H9 (cell line): Measurements from ENCODE around the gene NLRC3. TPM values are rescaled to one million over a fixed set of nuclear protein-coding genes. Genes with fewer than 3 reads are reported as not detected.

Experiments used
- DNase-seq: peaks from one replicate; pipeline ENCODE4 v3.0.0-alpha.2; 2017
- H2AFZ ChIP-seq: one replicate; pipeline ENCODE4 v1.6.1; 2013; ENCODE audit warnings: mild to moderate bottlenecking, low read length, control low read depth, moderate library complexity
- H2AK5ac ChIP-seq: 2 replicates; pipeline ENCODE4 v1.6.1; 2013; ENCODE audit warnings: low read length, control low read depth, mixed read lengths; ENCODE audit not compliant: insufficient read length
- H2BK120ac ChIP-seq: one replicate; pipeline ENCODE4 v1.6.1; 2013; ENCODE audit warnings: low read depth, mild to moderate bottlenecking, low read length, control low read depth, inconsistent platforms; ENCODE audit not compliant: poor library complexity, severe bottlenecking
- H2BK12ac ChIP-seq: 2 replicates; pipeline ENCODE4 v1.6.1; 2013; ENCODE audit warnings: low read length, control low read depth, mixed read lengths, low read depth; ENCODE audit not compliant: insufficient read length
- H2BK15ac ChIP-seq: 2 replicates; pipeline ENCODE4 v1.6.1; 2013; ENCODE audit warnings: low read depth, low read length, control low read depth
- H2BK20ac ChIP-seq: one replicate; pipeline ENCODE4 v1.6.1; 2013; ENCODE audit warnings: low read depth, mild to moderate bottlenecking, low read length, control low read depth, inconsistent platforms; ENCODE audit not compliant: poor library complexity, severe bottlenecking
- H2BK5ac ChIP-seq: 2 replicates; pipeline ENCODE4 v1.6.1; 2013; ENCODE audit warnings: low read length, control low read depth, mixed read lengths; ENCODE audit not compliant: insufficient read length
- H3K14ac ChIP-seq: 2 replicates; pipeline ENCODE4 v1.6.1; 2013; ENCODE audit warnings: low read length, control low read depth; ENCODE audit not compliant: insufficient read depth
- H3K18ac ChIP-seq: 2 replicates; pipeline ENCODE4 v1.6.1; 2013; ENCODE audit warnings: low read depth, mild to moderate bottlenecking, mixed read lengths, low read length, control low read depth; ENCODE audit not compliant: insufficient read length
- H3K23ac ChIP-seq: 2 replicates; pipeline ENCODE4 v1.6.1; 2013; ENCODE audit warnings: low read length, control low read depth, mixed read lengths, low read depth; ENCODE audit not compliant: insufficient read length
- H3K23me2 ChIP-seq: 2 replicates; pipeline ENCODE4 v1.6.1; 2013; ENCODE audit warnings: low read depth, mild to moderate bottlenecking, mixed read lengths, low read length, control low read depth; ENCODE audit not compliant: insufficient read length, poor library complexity, severe bottlenecking
- H3K27ac ChIP-seq: 2 replicates; pipeline ENCODE4 v1.5.1; 2013; ENCODE audit warnings: low read length, control low read depth, mixed read lengths, low read depth; ENCODE audit not compliant: insufficient read length
- H3K27me3 ChIP-seq: 2 replicates; pipeline ENCODE4 v1.6.1; 2013; ENCODE audit warnings: low read length, control low read depth, inconsistent platforms; ENCODE audit not compliant: insufficient read depth
- H3K4ac ChIP-seq: 2 replicates; pipeline ENCODE4 v1.6.1; 2013; ENCODE audit warnings: low read depth, mild to moderate bottlenecking, control low read depth, inconsistent platforms, low read length, moderate library complexity
- H3K4me1 ChIP-seq: 2 replicates; pipeline ENCODE4 v1.6.1; 2013; ENCODE audit warnings: low read length, control low read depth, inconsistent platforms; ENCODE audit not compliant: insufficient read depth
- H3K4me2 ChIP-seq: 2 replicates; pipeline ENCODE4 v1.6.1; 2013; ENCODE audit warnings: low read length, control low read depth, mixed read lengths; ENCODE audit not compliant: insufficient read length, insufficient read depth
- H3K56ac ChIP-seq: 2 replicates; pipeline ENCODE4 v1.6.1; 2013; ENCODE audit warnings: low read depth, mild to moderate bottlenecking, mixed read lengths, low read length, control low read depth; ENCODE audit not compliant: insufficient read length
- H3K79me1 ChIP-seq: 2 replicates; pipeline ENCODE4 v1.6.1; 2013; ENCODE audit warnings: low read depth, mild to moderate bottlenecking, moderate library complexity, low read length, control low read depth, inconsistent platforms; ENCODE audit not compliant: insufficient read depth, poor library complexity, severe bottlenecking
- H3K79me2 ChIP-seq: 2 replicates; pipeline ENCODE4 v1.6.1; 2013; ENCODE audit warnings: low read length, control low read depth, inconsistent platforms; ENCODE audit not compliant: insufficient read depth
- H3K9ac ChIP-seq: 2 replicates; pipeline ENCODE4 v1.6.1; 2013; ENCODE audit warnings: low read length, control low read depth, mixed read lengths; ENCODE audit not compliant: insufficient read length; ENCODE audit errors: extremely low read depth
- H3K9me3 ChIP-seq: one replicate; pipeline ENCODE4 v1.6.1; 2013; ENCODE audit warnings: low read depth, low read length, inconsistent platforms; ENCODE audit not compliant: control insufficient read depth
- H3T11ph ChIP-seq: one replicate; pipeline ENCODE4 v1.6.1; 2013; ENCODE audit warnings: mild to moderate bottlenecking, low read length, control low read depth, inconsistent platforms
- H4K20me1 ChIP-seq: one replicate; pipeline ENCODE4 v1.6.1; 2013; ENCODE audit not compliant: control insufficient read depth, insufficient read length, insufficient read depth
- H4K5ac ChIP-seq: 2 replicates; pipeline ENCODE4 v1.6.1; 2013; ENCODE audit warnings: low read depth, mild to moderate bottlenecking, mixed read lengths, low read length, control low read depth; ENCODE audit not compliant: insufficient read length
- H4K8ac ChIP-seq: replicated peaks from 2 replicates; pipeline ENCODE4 v1.6.1; 2013; ENCODE audit warnings: low read length, control low read depth, mixed read lengths, low read depth; ENCODE audit not compliant: insufficient read length
- H4K91ac ChIP-seq: 2 replicates; pipeline ENCODE4 v1.6.1; 2013; ENCODE audit warnings: low read depth, mild to moderate bottlenecking, moderate library complexity, mixed read lengths, low read length, control low read depth; ENCODE audit not compliant: insufficient read length
- H3K27ac Mint-ChIP-seq, 3 experiments: 2 replicates in 2 of 3; 3 replicates in 1 of 3; pipeline ENCODE4 v1.8.0; 2020 to 2021; ENCODE audit warnings: mixed read lengths in 3 of 3, mild to moderate bottlenecking in 1 of 3, moderate library complexity in 1 of 3
- H3K27me3 Mint-ChIP-seq: 2 replicates; pipeline ENCODE4 v1.8.0; 2021; ENCODE audit warnings: low read depth, mild to moderate bottlenecking, moderate library complexity, mixed read lengths
- H3K36me3 Mint-ChIP-seq, 3 experiments: 2 replicates in 2 of 3; 3 replicates in 1 of 3; pipeline ENCODE4 v1.8.0; 2020 to 2021; ENCODE audit warnings: low read depth in 3 of 3, mixed read lengths in 3 of 3; ENCODE audit not compliant: insufficient read depth in 1 of 3
- H3K4me1 Mint-ChIP-seq, 2 experiments: 2 replicates each; pipeline ENCODE4 v1.8.0; 2020; ENCODE audit warnings: mixed read lengths in 2 of 2
- H3K4me3 Mint-ChIP-seq, 2 experiments: 2 replicates in 1 of 2; 3 replicates in 1 of 2; pipeline ENCODE4 v1.8.0; 2020 to 2021; ENCODE audit warnings: mild to moderate bottlenecking in 2 of 2, mixed read lengths in 2 of 2, moderate library complexity in 1 of 2
- H3K9me3 Mint-ChIP-seq, 2 experiments: 2 replicates in 1 of 2; 3 replicates in 1 of 2; pipeline ENCODE4 v1.8.0; 2020; ENCODE audit warnings: mild to moderate bottlenecking in 2 of 2, mixed read lengths in 2 of 2, moderate library complexity in 1 of 2
- CTCF ChIP-seq: fragments of 200-600 bp; sonication (generic); conservative IDR thresholded peaks from 3 replicates; pipeline ENCODE4 v1.8.0; 2021; ENCODE audit warnings: antibody characterized with exemption, mild to moderate bottlenecking
- WGBS: extraction: QIAGEN DNeasy Blood & Tissue Kit; methylation state at CpG from one replicate; pipeline ENCODE4 v1.1.7; 2013; ENCODE audit warnings: missing lambda C conversion rate, low lambda C conversion rate, mixed read lengths; ENCODE audit not compliant: insufficient read length; ENCODE audit errors: extremely low coverage; 5-methylcytosine and 5-hydroxymethylcytosine counted together
- total RNA-seq: library from RNA; stranded (reverse); gene quantifications from 2 replicates; pipeline ENCODE4 v1.2.1, GENCODE V29; 2021

Gene NLRC3
- total RNA-seq, 1 experiment from 2014 or later: 0.44 TPM

- WGBS: no CpG with 5 or more reads among the region's 6 CpGs
- Histone ChIP-seq H3K27ac (no peak overlapping the region), H4K91ac (no peak overlapping the region), H3K23me2 (no peaks in the 10 kb centered on the region), H3K9me3 (no peaks in the 10 kb centered on the region), H3K18ac (no peak overlapping the region), H3K9ac (no peak overlapping the region), H2AK5ac (no peak overlapping the region), H4K20me1 (no peaks in the 10 kb centered on the region), H3K4me2 (no peak overlapping the region), H4K8ac (no peak overlapping the region), H2AFZ (no peak overlapping the region), H2BK5ac (no peak overlapping the region), H3T11ph (no peak overlapping the region), H2BK120ac (no peak overlapping the region), H3K4ac (no peak overlapping the region), H2BK20ac (no peak overlapping the region), H3K79me1 (no peaks in the 10 kb centered on the region), H3K27me3 (no peaks in the 10 kb centered on the region), H3K14ac (no peak overlapping the region), H3K4me1 (no peaks in the 10 kb centered on the region), H4K5ac (no peak overlapping the region), H3K79me2 (no peaks in the 10 kb centered on the region), H3K23ac (no peak overlapping the region), H2BK15ac (no peak overlapping the region), H2BK12ac (no peak overlapping the region), H3K56ac (no peak overlapping the region)
- no peak for TF ChIP-seq CTCF
- H3K4me1 Mint-ChIP-seq: peaks cover 7 to 9% of the 10 kb centered on the region in 2 experiments
- H3K9me3 Mint-ChIP-seq: no peaks in the 10 kb centered on the region
- no peak overlapping the region for H3K27ac Mint-ChIP-seq
- peaks cover 12 to 49% (median 40%) of the 10 kb centered on the region in 3 experiments; a peak in 6 of 7 replicates for H3K36me3 Mint-ChIP-seq
- no peak overlapping the region for H3K4me3 Mint-ChIP-seq
- no peak for DNase-seq
- H3K27me3 Mint-ChIP-seq: no peaks in the 10 kb centered on the region
Observed at GRCh38 chr16:3591991-3592390, 14.8 kb upstream of the NLRC3 start.
